ENCODE measurements around the gene HDAC9.

DNA sequence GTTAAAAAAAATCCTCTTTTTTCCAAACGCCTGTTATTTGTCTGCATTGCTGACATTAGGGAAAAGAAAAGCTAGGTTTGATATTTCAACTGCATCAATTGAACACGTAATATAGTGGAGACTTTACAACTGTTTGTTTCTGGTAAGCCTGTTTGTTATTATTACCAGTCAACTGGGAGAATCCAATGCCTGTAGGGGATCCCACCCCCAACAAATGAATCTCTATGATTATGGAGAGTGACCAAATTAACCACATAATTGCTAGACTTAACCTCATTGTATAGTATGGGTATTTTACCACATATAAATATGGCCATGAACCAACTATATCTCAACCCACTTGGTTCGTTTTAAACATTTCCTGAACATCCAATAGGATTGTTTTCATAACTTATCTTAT lies 405.8 kb downstream of the HDAC9 start:
- TF ChIP-seq EZH2 (IDR thresholded peaks at IDR 0.05; ENCODE audit: borderline replicate concordance) = no peak
- TF ChIP-seq CTCF (IDR thresholded peaks at IDR 0.05; ENCODE audit: poor library complexity) = no peak

Measured in hepatocyte (in vitro differentiated cells).